Panc1 (cell line): ENCODE results near the gene PDGFA. TPM values are rescaled to one million over a fixed set of nuclear protein-coding genes. Genes with fewer than 3 reads are reported as not detected.

Source experiments
- ATAC-seq: fragments of 200-7000 bp; cut with Tn5 transposase; 2 replicates; pipeline ENCODE4 v1.9.1; 2020; ENCODE audit warnings: mild to moderate bottlenecking, moderate library complexity
- BruUV-seq: library from RNA; stranded (reverse); fragments of 400-500 nt; replicated peaks from 2 replicates; lab custom pipeline; 2021; lab: Mats Ljungman, UMichigan
- CTCF ChIA-PET: fragments of 300-600 bp; sonication (Branson Sonifier 250); formaldehyde crosslinking; loops from one replicate; lab custom pipeline; 2022; ENCODE audit warnings: antibody characterized with exemption; lab: Charles Lee
- POLR2A ChIA-PET: fragments of 300-600 bp; sonication (Branson Sonifier 250); formaldehyde crosslinking; loops from one replicate; lab custom pipeline; 2022; ENCODE audit warnings: antibody characterized with exemption; lab: Charles Lee
- DNase-seq: peaks from one replicate; pipeline ENCODE4 v3.0.0-alpha.2; 2010; ENCODE audit warnings: low read depth, low spot score
- H3K27ac ChIP-seq: 2 replicates; pipeline ENCODE4 v1.5.1; 2011; ENCODE audit warnings: mild to moderate bottlenecking, low read length, inconsistent platforms
- H3K27me3 ChIP-seq: fragments of 200-500 bp; sonication (Bioruptor generic); 2 replicates; pipeline ENCODE4 v1.6.0; 2014; ENCODE audit warnings: low read length, inconsistent platforms; ENCODE audit not compliant: control insufficient read depth, insufficient read depth
- H3K36me3 ChIP-seq: fragments of 200-500 bp; sonication (Bioruptor generic); 2 replicates; pipeline ENCODE4 v1.5.1; 2014; ENCODE audit warnings: inconsistent platforms, mild to moderate bottlenecking, low read length, moderate library complexity; ENCODE audit not compliant: control insufficient read depth, insufficient read depth
- H3K4me1 ChIP-seq: 2 replicates; pipeline ENCODE4 v1.5.1; 2011; ENCODE audit warnings: inconsistent platforms, mild to moderate bottlenecking, low read length, moderate library complexity; ENCODE audit not compliant: control insufficient read depth, insufficient read depth
- H3K4me3 ChIP-seq, 2 experiments: 2 replicates each; pipeline ENCODE4 v1.5.1; 2011 to 2012; ENCODE audit warnings: low read depth in 2 of 2, low read length in 2 of 2, mild to moderate bottlenecking in 2 of 2, inconsistent platforms in 1 of 2, moderate library complexity in 1 of 2
- H3K9me3 ChIP-seq: fragments of 200-500 bp; sonication (Bioruptor generic); 2 replicates; pipeline ENCODE4 v1.5.1; 2014; ENCODE audit warnings: low read depth, mild to moderate bottlenecking, inconsistent platforms, low read length, moderate library complexity; ENCODE audit not compliant: control insufficient read depth, insufficient read depth
- POLR2AphosphoS5 ChIP-seq: IDR thresholded peaks from 2 replicates; pipeline ENCODE4 v1.6.1; 2012; ENCODE audit warnings: mild to moderate bottlenecking, low read depth, low read length, moderate library complexity
- SIN3A ChIP-seq: IDR thresholded peaks from 2 replicates; pipeline ENCODE4 v1.6.1; 2012; ENCODE audit warnings: low read depth, mild to moderate bottlenecking, low read length, moderate library complexity, borderline replicate concordance; ENCODE audit not compliant: insufficient read depth
- TCF7L2 ChIP-seq: IDR thresholded peaks from 2 replicates; pipeline ENCODE4 v1.6.1; 2011; ENCODE audit warnings: mild to moderate bottlenecking, low read depth, low read length, inconsistent platforms
- in situ Hi-C: cut with HindIII; loops from 2 replicates; pipeline ENCODE4 v1.10.0; 2016; ENCODE audit warnings: low sequenced_read_pairs, low pct_unique_long_range_greater_than_20kb
- intact Hi-C: fragments of 100-400 bp; cut with micrococcal nuclease; formaldehyde crosslinking; loops from one replicate; pipeline ENCODE4 v1.10.0; 2022; ENCODE audit not compliant: unreplicated experiment
- total RNA-seq: library from RNA; stranded (reverse); gene quantifications from one replicate; pipeline ENCODE4 v1.2.1, GENCODE V29; 2021; ENCODE audit not compliant: unreplicated experiment
- TF ChIP-seq, protein P1 (sequence below), 2 experiments: IDR thresholded peaks; 2 replicates each; pipeline ENCODE4 v1.6.1; 2011 to 2012; ENCODE audit warnings: low read depth in 2 of 2, control low read depth in 1 of 2, low read length in 1 of 2, mild to moderate bottlenecking in 1 of 2, moderate library complexity in 1 of 2; ENCODE audit not compliant: insufficient read depth in 1 of 2
- TF ChIP-seq, protein P2 (sequence below): fragments of 450-650 bp; IDR thresholded peaks from 2 replicates; pipeline ENCODE4 v1.5.1; 2017; ENCODE audit warnings: mild to moderate bottlenecking

PDGFA gene
- total RNA-seq, 1 experiment from 2014 or later, result 18.5 TPM

DNA sequence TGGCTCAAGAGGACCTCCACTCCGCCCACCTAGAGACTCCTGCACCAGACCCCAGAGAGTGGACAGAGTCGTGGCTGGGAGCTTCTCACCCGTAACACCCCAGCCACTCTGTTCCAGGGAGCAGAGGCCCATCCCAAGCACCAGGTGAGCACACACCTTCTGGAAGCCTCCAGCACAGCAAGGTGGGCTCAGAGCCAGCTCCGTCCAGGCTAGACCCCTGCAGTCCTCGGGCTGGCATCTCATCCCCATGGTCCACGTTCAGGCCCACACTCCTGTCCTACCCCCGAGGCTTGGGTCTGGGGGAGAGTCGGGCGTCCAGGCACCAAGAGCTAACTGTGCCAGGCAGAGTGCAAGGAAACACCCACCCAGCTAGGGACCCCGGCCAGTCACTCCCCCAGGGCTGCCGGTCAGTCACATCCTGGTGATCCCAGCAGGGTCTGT is 13.2 kb downstream of the PDGFA start:
- BruUV-seq, result no TSS peak
- intact Hi-C loops (no loop called here), in situ Hi-C loops (no loop called here)
- Histone ChIP-seq H3K36me3 (no peaks in the 10 kb centered on the region), H3K4me1 (no peaks in the 10 kb centered on the region), H3K27me3 (no peaks in the 10 kb centered on the region), H3K4me3 (no peak overlapping the region), H3K27ac (no peak overlapping the region), H3K9me3 (no peaks in the 10 kb centered on the region)
- TF ChIP-seq, protein P1, sequence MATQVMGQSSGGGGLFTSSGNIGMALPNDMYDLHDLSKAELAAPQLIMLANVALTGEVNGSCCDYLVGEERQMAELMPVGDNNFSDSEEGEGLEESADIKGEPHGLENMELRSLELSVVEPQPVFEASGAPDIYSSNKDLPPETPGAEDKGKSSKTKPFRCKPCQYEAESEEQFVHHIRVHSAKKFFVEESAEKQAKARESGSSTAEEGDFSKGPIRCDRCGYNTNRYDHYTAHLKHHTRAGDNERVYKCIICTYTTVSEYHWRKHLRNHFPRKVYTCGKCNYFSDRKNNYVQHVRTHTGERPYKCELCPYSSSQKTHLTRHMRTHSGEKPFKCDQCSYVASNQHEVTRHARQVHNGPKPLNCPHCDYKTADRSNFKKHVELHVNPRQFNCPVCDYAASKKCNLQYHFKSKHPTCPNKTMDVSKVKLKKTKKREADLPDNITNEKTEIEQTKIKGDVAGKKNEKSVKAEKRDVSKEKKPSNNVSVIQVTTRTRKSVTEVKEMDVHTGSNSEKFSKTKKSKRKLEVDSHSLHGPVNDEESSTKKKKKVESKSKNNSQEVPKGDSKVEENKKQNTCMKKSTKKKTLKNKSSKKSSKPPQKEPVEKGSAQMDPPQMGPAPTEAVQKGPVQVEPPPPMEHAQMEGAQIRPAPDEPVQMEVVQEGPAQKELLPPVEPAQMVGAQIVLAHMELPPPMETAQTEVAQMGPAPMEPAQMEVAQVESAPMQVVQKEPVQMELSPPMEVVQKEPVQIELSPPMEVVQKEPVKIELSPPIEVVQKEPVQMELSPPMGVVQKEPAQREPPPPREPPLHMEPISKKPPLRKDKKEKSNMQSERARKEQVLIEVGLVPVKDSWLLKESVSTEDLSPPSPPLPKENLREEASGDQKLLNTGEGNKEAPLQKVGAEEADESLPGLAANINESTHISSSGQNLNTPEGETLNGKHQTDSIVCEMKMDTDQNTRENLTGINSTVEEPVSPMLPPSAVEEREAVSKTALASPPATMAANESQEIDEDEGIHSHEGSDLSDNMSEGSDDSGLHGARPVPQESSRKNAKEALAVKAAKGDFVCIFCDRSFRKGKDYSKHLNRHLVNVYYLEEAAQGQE (IDR thresholded peaks at IDR 0.05; ENCODE audit: insufficient read depth in 1 of 2, low read depth in 2 of 2, low read length in 1 of 2), result no peak
- DNase-seq (no peak), ATAC-seq (no peak)
- ChIA-PET POLR2A (no interaction called here), CTCF (interaction anchor here (0.6 kb wide), 1 partner anchor 214 kb away, joined by 3 read pairs; no protein-coding TSS in a partner anchor)

DNA sequence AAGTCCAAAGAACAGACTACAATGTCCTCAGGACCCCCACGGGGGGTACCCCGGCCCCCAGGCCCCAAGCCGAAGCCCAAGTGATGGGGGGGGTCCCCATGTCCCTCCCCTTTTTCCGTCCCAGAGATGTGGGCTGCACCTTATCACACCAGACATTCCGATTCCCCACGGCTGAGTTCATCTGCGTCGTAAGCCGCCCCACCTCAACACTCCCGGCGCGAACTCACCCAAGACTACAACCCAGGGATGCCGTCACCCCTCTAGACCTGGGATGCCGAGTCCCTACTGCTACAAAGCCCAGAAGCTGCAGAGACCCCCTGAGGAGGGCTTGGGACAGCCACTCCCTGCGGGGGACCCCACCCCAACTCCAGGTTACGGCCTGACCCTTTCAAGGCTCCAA is 14.5 kb downstream of the PDGFA start:
- no peak for DNase-seq
- BruUV-seq, result no TSS peak
- Histone ChIP-seq H3K9me3 (no peaks in the 10 kb centered on the region), H3K36me3 (no peaks in the 10 kb centered on the region), H3K27me3 (no peaks in the 10 kb centered on the region), H3K4me3 (no peak overlapping the region), H3K4me1 (no peaks in the 10 kb centered on the region), H3K27ac (no peak overlapping the region)
- ChIA-PET POLR2A (no interaction called here), CTCF (no interaction called here)
- TF ChIP-seq, protein P2, sequence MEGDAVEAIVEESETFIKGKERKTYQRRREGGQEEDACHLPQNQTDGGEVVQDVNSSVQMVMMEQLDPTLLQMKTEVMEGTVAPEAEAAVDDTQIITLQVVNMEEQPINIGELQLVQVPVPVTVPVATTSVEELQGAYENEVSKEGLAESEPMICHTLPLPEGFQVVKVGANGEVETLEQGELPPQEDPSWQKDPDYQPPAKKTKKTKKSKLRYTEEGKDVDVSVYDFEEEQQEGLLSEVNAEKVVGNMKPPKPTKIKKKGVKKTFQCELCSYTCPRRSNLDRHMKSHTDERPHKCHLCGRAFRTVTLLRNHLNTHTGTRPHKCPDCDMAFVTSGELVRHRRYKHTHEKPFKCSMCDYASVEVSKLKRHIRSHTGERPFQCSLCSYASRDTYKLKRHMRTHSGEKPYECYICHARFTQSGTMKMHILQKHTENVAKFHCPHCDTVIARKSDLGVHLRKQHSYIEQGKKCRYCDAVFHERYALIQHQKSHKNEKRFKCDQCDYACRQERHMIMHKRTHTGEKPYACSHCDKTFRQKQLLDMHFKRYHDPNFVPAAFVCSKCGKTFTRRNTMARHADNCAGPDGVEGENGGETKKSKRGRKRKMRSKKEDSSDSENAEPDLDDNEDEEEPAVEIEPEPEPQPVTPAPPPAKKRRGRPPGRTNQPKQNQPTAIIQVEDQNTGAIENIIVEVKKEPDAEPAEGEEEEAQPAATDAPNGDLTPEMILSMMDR, result no peak
- no peak for TF ChIP-seq SIN3A
- no peak for TF ChIP-seq TCF7L2
- no peak for TF ChIP-seq POLR2AphosphoS5
- in situ Hi-C loops, result no loop called here
- no peak for ATAC-seq
- intact Hi-C loops, result no loop called here

DNA sequence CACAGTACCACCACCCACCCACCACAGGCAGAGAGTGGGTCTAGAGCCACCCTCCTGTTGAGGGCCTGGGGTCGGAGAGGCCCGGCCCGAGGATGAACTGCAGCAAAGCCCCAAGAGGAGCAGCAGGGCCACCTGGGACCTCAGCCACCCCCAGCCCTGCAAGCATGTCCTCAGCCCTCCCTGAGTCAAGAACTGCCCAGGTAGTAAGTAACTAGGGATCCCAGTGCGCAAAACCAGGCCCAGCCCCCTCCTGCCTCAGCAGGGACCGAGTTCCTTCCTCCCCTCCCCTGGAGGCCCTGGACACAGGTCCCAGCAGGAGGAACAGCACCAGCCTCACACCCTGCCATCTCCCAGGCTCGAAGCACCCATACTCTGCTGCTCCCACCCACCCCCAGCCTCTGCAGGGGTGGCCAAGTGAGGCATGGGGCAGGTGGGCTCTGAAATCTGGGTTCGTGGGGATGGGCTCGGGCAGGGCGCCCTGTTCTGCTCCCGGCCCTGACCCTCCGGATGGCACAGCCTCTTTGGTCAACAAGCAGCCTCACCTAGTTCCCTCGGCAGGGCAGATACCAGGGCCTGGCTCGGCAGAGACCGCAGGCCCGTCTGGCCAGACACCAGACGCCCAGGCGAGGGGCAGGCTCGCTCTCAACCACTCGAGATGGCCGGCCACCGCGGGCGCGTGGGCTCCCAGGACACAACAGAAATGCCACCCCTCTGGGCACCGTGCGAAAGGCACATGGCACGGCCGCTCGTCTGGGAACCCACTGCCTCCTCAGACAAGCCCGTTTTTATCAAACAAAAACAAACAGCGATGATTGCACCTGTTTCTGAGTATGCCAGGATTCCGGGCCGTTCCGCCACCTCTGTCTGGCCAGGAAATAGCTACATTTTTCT is 15.2 kb downstream of the PDGFA start:
- H3K36me3 ChIP-seq, result no peaks in the 10 kb centered on the region
- in situ Hi-C loops, result no loop called here

More for the DNA sequence above, 15.2 kb downstream of the PDGFA start:
- DNase-seq (no peak), ATAC-seq (0 out of 2 replicates have a peak, but pooled peaks have one; percentile 35)
- H3K27me3 ChIP-seq, result no peaks in the 10 kb centered on the region
- H3K27ac ChIP-seq, result no peak overlapping the region
- no peak overlapping the region for H3K4me3 ChIP-seq
- CTCF ChIA-PET, result no interaction called here
- TF ChIP-seq, protein P1 (IDR thresholded peaks at IDR 0.05; ENCODE audit: insufficient read depth in 1 of 2, low read depth in 2 of 2, low read length in 1 of 2), result no peak
- TF ChIP-seq SIN3A (no peak), TCF7L2 (no peak), POLR2AphosphoS5 (no peak)
- TF ChIP-seq, protein P2, result no peak
- H3K4me1 ChIP-seq, result no peaks in the 10 kb centered on the region
- BruUV-seq, result no TSS peak
- H3K9me3 ChIP-seq, result no peaks in the 10 kb centered on the region
- intact Hi-C loops, result no loop called here
- POLR2A ChIA-PET, result no interaction called here
